K562 treated with DMSO at 1 percent for 24 hours (cell line): ENCODE measurements around the gene RCOR2. TPM values are rescaled to one million over a fixed set of nuclear protein-coding genes. Genes with fewer than 3 reads are reported as not detected.

Source experiments
- total RNA-seq: library from RNA; unstranded; fragments of 300-600 nt; gene quantifications from 2 replicates; pipeline ENCODE4 v1.2.3, GENCODE V29; 2022; ENCODE audit warnings: low read depth; ENCODE audit not compliant: insufficient read depth

Gene RCOR2
- total RNA-seq = 8.4 and 8.6 TPM in 2 replicates

GRCh38 chr11:63916837-63917691 is at the start of gene RCOR2:
RCOR2 (minus strand) TSS chr11:63917164; CDS start chr11:63916456, 708 bp downstream.

GRCh38 chr11:63938479-63939396 is 21.8 kb upstream of the RCOR2 start, which contains the start of gene NAA40:
NAA40 (plus strand) TSS chr11:63939002; CDS start chr11:63939097, 95 bp downstream.

Other genes with a start within 250 kb of the RCOR2 start
- gene ATL3, start 245.8 kb downstream of the RCOR2 start, total RNA-seq = 6.4 and 7.8 TPM in 2 replicates
- 222 and 240 TPM in 2 replicates for gene RTN3, start 235.7 kb downstream of the RCOR2 start, total RNA-seq
- 13.0 and 18.0 TPM in 2 replicates for gene ZFTA, start 148.4 kb downstream of the RCOR2 start, total RNA-seq
- 62.0 and 62.1 TPM in 2 replicates for gene SPINDOC, start 103.7 kb downstream of the RCOR2 start, total RNA-seq
- 41.3 and 45.5 TPM in 2 replicates for gene MARK2, start 78.1 kb downstream of the RCOR2 start, total RNA-seq
- gene NAA40, start 21.8 kb upstream of the RCOR2 start, total RNA-seq = 24.5 and 25.3 TPM in 2 replicates
- gene COX8A, start 57.5 kb upstream of the RCOR2 start, total RNA-seq = 1,168 and 1,233 TPM in 2 replicates
- 98.3 and 104 TPM in 2 replicates for gene OTUB1, start 69.3 kb upstream of the RCOR2 start, total RNA-seq
- gene FLRT1, start 118.8 kb upstream of the RCOR2 start, total RNA-seq = 0.39 and 0.42 TPM in 2 replicates
- 74.0 and 92.1 TPM in 2 replicates for gene MACROD1, start 248.9 kb upstream of the RCOR2 start, total RNA-seq